Heart left ventricle (tissue), 16 donors: ENCODE results near the gene GNPDA1. TPM values are rescaled to one million over a fixed set of nuclear protein-coding genes. Genes with fewer than 3 reads are reported as not detected.

Source experiments
- ATAC-seq, 4 donors: fragments of 200-7000 bp; cut with Tn5 transposase; one replicate each; pipeline ENCODE4 v1.9.1; 2020 to 2022; ENCODE audit warnings: moderate library complexity in 4 of 4, mild to moderate bottlenecking in 3 of 4, moderate number of reproducible peaks in 1 of 4
- DNase-seq, 5 donors: peaks; one replicate each; pipeline ENCODE4 v3.0.0-alpha.2; 2020
- H3K27ac ChIP-seq, 12 donors: fragments of 200-600 bp; sonication (generic) in 4 of 12; one replicate each; pipeline versions ENCODE4 v1.5.0 to v1.8.0; 2016 to 2022; ENCODE audit warnings: mild to moderate bottlenecking in 2 of 12
- H3K27me3 ChIP-seq, 9 donors: fragments of 200-600 bp; sonication (generic) in 2 of 9; one replicate each; pipeline versions ENCODE4 v1.5.1 to v1.8.0; 2016 to 2022; ENCODE audit warnings: mild to moderate bottlenecking in 3 of 9
- H3K36me3 ChIP-seq, 9 donors: fragments of 200-600 bp; sonication (generic) in 2 of 9; one replicate each; pipeline versions ENCODE4 v1.5.0 to v1.8.0; 2018 to 2022; ENCODE audit warnings: mild to moderate bottlenecking in 2 of 9
- H3K4me1 ChIP-seq, 12 donors: fragments of 200-600 bp; sonication (generic) in 4 of 12; one replicate each; pipeline versions ENCODE4 v1.5.0 to v1.8.0; 2016 to 2022; ENCODE audit warnings: mild to moderate bottlenecking in 3 of 12
- H3K4me3 ChIP-seq, 12 donors: fragments of 200-600 bp; sonication (generic) in 4 of 12; one replicate each; pipeline versions ENCODE4 v1.5.0 to v1.8.0; 2017 to 2022; ENCODE audit warnings: mild to moderate bottlenecking in 9 of 12, moderate library complexity in 4 of 12
- H3K9me3 ChIP-seq, 12 donors: fragments of 200-600 bp; sonication (generic) in 4 of 12; one replicate each; pipeline versions ENCODE4 v1.5.0 to v1.8.0; 2016 to 2022; ENCODE audit warnings: mild to moderate bottlenecking in 1 of 12
- CTCF ChIP-seq, 12 donors: fragments of 200-600 bp; sonication (generic) in 4 of 12; IDR thresholded peaks; one replicate each; pipeline versions ENCODE4 v1.5.0 to v1.8.0; 2018 to 2022; ENCODE audit warnings: antibody characterized with exemption in 12 of 12, mild to moderate bottlenecking in 5 of 12
- POLR2A ChIP-seq, 2 donors: fragments of 450-650 bp; IDR thresholded peaks; one replicate each; pipeline ENCODE4 v1.6.1; 2017; ENCODE audit warnings: antibody characterized with exemption in 2 of 2, mild to moderate bottlenecking in 2 of 2, moderate library complexity in 2 of 2
- WGBS, 4 donors: extraction: QIAGEN DNeasy Blood & Tissue Kit in 2 of 4; methylation state at CpG; one replicate each; pipeline versions ENCODE4 v1.1.5 to v1.1.7; 2013 to 2018; 5-methylcytosine and 5-hydroxymethylcytosine counted together
- intact Hi-C, 10 donors: fragments of 100-400 bp; cut with DNase I; formaldehyde crosslinking; loops; one replicate each; pipeline versions ENCODE4 v1.11.1 to v1.14.2; 2022
- polyA plus RNA-seq, 2 donors: library from polyadenylated mRNA; stranded (reverse); fragments of 200-250 nt; gene quantifications; one replicate each; pipeline ENCODE4 v1.2.3, GENCODE V29; 2013
- total RNA-seq, 9 donors: library from RNA; depleted of rRNA in 2 of 9; stranded (reverse); fragments of >200 nt in 2 of 9; fragmentation: NEBNext Ultra II Directional in 3 of 9; extraction: Animal tissue kit (Norgen Biotek cat#: 25700) in 3 of 9; gene quantifications; one replicate each; pipeline versions ENCODE4 v1.1.0 to v1.2.4, GENCODE V29; 2016 to 2023
- donor health status: ischemic (EF 13 %, LVEDD 7.1; RV severe dilation, severe dysfunction).
- donor health status: healthy with polysubstance abuse.
- donor health status: DM: no; HTN: yes; CAD: no.
- donor health status: DM: no; HTN: no; CAD: no.
- donor health status: ischemic (EF 25% LVEDD 6.9; RV normal size, moderate dysfunction).
- donor health status: ischemic (EF 25% LVEDD 5.7; RV mildly dilated, moderate dysfunction).
- donor health status: healthy.
- donor health status: DM: yes; HTN: yes; CAD: no.
- donor health status: ischemic (EF 35%, LVEDD 5.7; RV mildly dilated, moderate dysfunction).
- donor health status: nonischemic (EF 11% LVEDD 7.7; RV severe dilation, severe dysfunction).
- donor health status: DM: yes; HTN: yes; CAD: no.
- donor health status: PGD.
- donor health status: ischemic (EF 29% LVEDD 5.4; RV normal size, mild dysfunction).
- donor health status: nonischemic (EF 23%, LVEDD 6.1; RV moderate dilation, normal function).

The GNPDA1 gene
- total and polyA plus RNA-seq, 11 donors = 13.6 to 43.0 (median 23.8) TPM

- DNase-seq (no peak), ATAC-seq (no peak)
- Histone ChIP-seq H3K36me3 (peaks cover 0 to 36% (median 24%) of the 10 kb centered on the region in 9 donors), H3K4me1 (peaks cover 0 to 63% (median 15%) of the 10 kb centered on the region in 12 donors), H3K4me3 (peak overlapping the region in 7 of 12 donors; percentile 78 to 98 (median 84)), H3K9me3 (no peaks in the 10 kb centered on the region), H3K27ac (peak overlapping the region in 4 of 12 donors; percentile 85 to 93 (median 92)), H3K27me3 (no peaks in the 10 kb centered on the region)
- intact Hi-C loops = loop anchor here in 7 of 10 donors (2.0 to 10.0 kb wide), 6 partner anchors 96 to 683 kb away; partner anchors contain the start of gene NDFIP1 (in 3 of the 7)
- WGBS, 4 donors = 91 to 95% (median 92%) methylated on average over 7 to 9 of the region's 9 CpGs
- TF ChIP-seq CTCF (IDR thresholded peaks at IDR 0.05) (no peak), POLR2A (IDR thresholded peaks at IDR 0.05) (no peak)
Measured at GRCh38 chr5:142011572-142012185, 1.1 kb downstream of the GNPDA1 start.

GRCh38 chr5:142009886-142010285, 2.9 kb downstream of the GNPDA1 start:
- Histone ChIP-seq H3K36me3 (peaks cover 0 to 54% (median 42%) of the 10 kb centered on the region in 9 donors), H3K4me3 (no peak overlapping the region), H3K9me3 (no peaks in the 10 kb centered on the region), H3K27ac (no peak overlapping the region), H3K4me1 (peaks cover 0 to 49% (median 12%) of the 10 kb centered on the region in 12 donors), H3K27me3 (no peaks in the 10 kb centered on the region)
- intact Hi-C loops = loop anchor here in 6 of 10 donors (5.0 to 10.0 kb wide), 5 partner anchors 97 to 685 kb away; partner anchors contain the start of gene NDFIP1 (in 2 of the 6)
- ATAC-seq = no peak
- WGBS, 4 donors = 87 to 95% (median 91%) methylated on average over 4 of the region's 4 CpGs
- DNase-seq = no peak
- TF ChIP-seq CTCF (IDR thresholded peaks at IDR 0.05) (no peak), POLR2A (IDR thresholded peaks at IDR 0.05) (no peak)

- H3K9me3 ChIP-seq = no peaks in the 10 kb centered on the region
- H3K4me3 ChIP-seq = no peak overlapping the region
- TF ChIP-seq POLR2A (IDR thresholded peaks at IDR 0.05) (no peak), CTCF (IDR thresholded peaks at IDR 0.05) (no peak)
- no peak overlapping the region for H3K27ac ChIP-seq
- H3K27me3 ChIP-seq = no peaks in the 10 kb centered on the region
- peaks cover 0 to 64% (median 51%) of the 10 kb centered on the region in 9 donors for H3K36me3 ChIP-seq
- intact Hi-C loops = no loop called here
- ATAC-seq (no peak), DNase-seq (no peak)
- peaks cover 0 to 38% (median 10%) of the 10 kb centered on the region in 12 donors for H3K4me1 ChIP-seq
Measured at GRCh38 chr5:142008813-142009212, 4.0 kb downstream of the GNPDA1 start.

- intact Hi-C loops = no loop called here
- TF ChIP-seq POLR2A (IDR thresholded peaks at IDR 0.05) (no peak), CTCF (IDR thresholded peaks at IDR 0.05) (no peak)
Measured at GRCh38 chr5:142007237-142007544, 5.6 kb downstream of the GNPDA1 start.

More at GRCh38 chr5:142007237-142007544, 5.6 kb downstream of the GNPDA1 start:
- DNase-seq = no peak
- peak overlapping the region in 1 of 12 donors; percentile 4 for H3K27ac ChIP-seq
- WGBS, 4 donors = 89 to 94% (median 92%) methylated on average over 1 of the region's 1 CpG
- H3K4me3 ChIP-seq = no peak overlapping the region
- no peaks in the 10 kb centered on the region for H3K9me3 ChIP-seq
- peaks cover 0 to 26% (median 2%) of the 10 kb centered on the region in 12 donors for H3K4me1 ChIP-seq
- no peaks in the 10 kb centered on the region for H3K27me3 ChIP-seq
- H3K36me3 ChIP-seq = peaks cover 0 to 80% (median 67%) of the 10 kb centered on the region in 9 donors
- ATAC-seq = no peak
